Stimulated activated CD4-positive, alpha-beta T cell treated with anti-CD3 and anti-CD28 coated beads, Interleukin-12 subunit alpha, Interleukin-12 subunit beta, amount 100 ng/mL, for 48 hours (primary cell): ENCODE data around the gene WWC2.
A peak's percentile ranks its signal among the peaks of the same experiment; 100 is the strongest.

Source experiments
- DNase-seq, 3 donors: peaks; one replicate each; pipeline ENCODE4 v3.0.0-alpha.2; 2020; ENCODE audit warnings: low read depth in 2 of 3, low spot score in 1 of 3

WWC2 gene

DNA sequence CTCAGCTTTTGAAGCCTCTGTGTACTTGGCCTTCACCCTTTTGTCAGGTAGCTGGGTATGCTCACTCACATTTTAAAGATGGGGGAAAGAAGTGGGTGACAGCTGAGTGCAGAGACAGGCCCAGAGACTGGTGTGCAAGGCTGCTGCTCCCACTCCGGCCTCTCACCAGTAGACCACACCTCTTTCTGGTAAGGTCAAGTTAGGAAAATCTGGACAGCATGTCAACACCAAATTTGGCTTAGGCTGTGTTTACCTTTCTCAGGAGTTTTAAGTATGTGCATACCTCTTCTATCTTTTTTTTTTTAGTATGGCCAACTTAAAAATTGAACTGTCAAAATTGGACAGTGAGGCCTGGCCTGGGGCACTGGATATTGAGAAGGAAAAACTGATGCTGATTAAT, 154.4 kb downstream of the WWC2 start:
- DNase-seq = no peak

- no peak for DNase-seq
These were observed 155.1 kb downstream of the WWC2 start for GRCh38 chr4:183254162-183254561.

DNA sequence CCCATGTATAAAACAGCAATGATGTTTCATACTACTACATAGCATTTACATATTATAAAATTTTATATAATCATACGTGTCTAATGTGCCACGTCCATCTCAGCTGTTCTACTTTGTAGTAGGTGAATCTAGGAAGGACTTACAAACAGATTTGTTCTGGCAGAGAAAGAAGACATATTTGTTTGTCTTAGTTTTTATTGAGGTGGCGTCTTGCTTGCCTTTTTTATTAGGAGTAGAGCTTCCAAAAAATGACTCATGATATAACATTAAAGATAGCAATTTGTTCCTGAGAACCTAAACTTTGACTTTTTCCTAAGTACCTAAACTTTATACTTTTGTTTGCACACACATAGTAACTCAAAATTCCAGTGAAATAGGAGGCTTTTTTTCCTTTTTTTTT, 156.4 kb downstream of the WWC2 start:
- DNase-seq = no peak

- DNase-seq = no peak
These were observed 157.3 kb downstream of the WWC2 start for GRCh38 chr4:183256343-183256742.

- peak; percentile 18 to 23 (median 22) for DNase-seq
These were observed 157.8 kb downstream of the WWC2 start for GRCh38 chr4:183256756-183257385.

- no peak for DNase-seq
These were observed 158.8 kb downstream of the WWC2 start for GRCh38 chr4:183257808-183258207.

DNA sequence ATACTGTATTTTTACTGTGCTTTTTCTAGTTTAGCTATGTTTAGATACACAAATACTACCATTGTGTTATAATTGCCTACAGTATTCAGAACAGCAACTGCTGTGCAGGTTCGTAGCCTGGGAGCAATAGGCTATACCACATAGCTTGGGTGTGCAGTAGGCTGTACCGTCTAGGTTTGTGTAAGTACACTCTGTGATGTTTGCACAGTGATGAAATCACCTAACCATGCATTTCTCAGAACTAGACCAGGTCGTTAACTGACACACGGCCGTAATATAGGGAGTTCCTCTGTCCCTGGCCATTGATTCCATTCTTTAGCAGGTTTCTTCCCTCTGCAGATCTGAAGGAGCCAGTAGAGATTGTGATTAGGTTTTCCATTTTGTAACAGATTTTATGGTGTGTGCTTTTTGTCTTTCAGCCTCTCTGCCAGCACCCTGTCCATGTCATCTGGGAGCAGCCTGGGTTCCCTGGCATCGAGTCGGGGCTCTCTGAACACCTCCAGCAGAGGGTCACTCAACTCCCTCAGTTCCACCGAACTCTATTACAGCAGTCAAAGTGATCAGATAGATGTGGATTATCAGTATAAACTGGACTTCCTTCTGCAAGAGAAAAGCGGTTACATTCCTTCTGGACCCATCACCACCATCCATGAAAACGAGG, 161.6 kb downstream of the WWC2 start:
- no peak for DNase-seq

DNA sequence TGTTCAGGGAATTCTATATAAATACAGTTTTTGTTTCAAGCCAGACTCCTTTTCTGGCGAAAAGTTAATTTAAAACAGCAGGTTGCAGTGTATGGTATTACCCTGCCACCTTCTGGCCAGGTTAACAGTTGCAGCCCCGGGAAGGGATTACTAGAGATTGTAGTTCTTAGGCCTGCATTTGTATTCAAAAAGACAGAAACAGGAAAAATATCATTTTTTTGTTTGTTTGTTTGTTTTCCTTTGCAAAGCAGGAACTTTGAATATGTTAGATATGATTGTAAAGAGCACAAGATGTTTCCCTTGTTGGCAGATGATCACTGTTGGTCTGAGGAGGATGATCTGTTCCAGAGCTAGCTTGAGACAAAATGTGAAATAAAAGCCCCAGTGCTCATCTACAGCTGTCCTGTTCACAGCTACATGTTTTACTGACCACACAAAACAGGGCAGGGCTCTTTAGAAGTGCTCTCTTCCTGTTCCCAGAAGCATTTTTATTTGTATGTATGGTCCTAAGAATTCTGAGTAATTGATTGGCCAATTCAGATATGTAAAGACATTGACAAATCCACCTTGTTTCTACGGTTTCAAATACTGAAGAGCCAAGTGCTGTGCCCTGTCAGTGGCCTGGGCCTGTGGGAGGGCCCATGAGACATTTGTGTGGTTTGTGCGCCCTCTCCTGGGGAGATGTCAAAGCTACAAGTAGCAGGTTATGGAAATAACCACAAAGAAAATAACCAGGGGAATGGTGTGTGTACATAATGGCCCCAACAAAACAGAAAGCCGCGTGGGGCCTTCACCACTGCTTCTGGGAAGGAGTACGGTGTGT, 163.1 kb downstream of the WWC2 start:
- peak; percentile 71 to 78 (median 74) for DNase-seq

DNA sequence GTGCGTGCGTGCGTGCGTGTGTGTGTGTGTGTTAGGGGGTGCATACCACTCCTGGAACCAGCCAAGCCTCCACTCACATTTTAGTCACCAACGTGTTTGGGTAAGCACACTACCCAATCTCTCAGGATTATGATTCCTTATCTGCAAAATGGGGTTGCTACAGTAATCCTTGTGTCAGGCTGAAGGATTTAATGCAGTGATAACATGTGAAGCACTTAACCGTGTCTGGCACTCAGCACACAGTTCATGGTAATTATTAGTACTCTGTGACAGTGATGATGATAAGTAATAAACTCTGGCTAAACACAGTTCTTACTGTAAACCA, 163.7 kb downstream of the WWC2 start:
- no peak for DNase-seq

DNA sequence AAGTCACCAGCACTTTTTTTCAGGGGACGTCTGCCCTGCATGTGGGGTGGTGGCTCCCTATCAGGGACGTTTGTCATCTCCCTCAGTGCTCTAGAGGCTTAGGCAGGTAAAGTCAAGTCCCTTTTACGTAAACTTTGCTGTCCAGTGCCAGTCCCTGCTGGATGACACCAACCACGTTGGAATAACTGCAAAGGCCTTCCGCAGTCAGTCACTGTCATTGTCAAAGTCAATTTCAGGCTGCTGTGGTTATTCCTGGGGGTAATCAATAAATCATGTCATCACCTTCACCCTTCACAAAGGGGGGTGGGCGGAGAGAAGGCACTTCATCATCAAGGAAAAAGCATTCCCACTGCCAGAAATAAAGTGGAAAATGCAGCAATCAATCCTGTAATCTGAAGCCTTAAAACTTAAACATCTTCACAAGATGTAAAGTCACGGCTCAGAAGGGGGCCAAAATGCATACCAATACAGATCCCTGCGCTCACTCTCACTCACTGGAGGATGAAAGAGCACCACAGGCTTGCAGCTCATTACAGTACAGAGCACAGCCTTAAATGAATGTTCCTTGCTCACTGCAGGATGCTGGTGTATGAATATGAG, 164.8 kb downstream of the WWC2 start:
- no peak for DNase-seq

- no peak for DNase-seq
These were observed 165.6 kb downstream of the WWC2 start for GRCh38 chr4:183264614-183265013.

DNA sequence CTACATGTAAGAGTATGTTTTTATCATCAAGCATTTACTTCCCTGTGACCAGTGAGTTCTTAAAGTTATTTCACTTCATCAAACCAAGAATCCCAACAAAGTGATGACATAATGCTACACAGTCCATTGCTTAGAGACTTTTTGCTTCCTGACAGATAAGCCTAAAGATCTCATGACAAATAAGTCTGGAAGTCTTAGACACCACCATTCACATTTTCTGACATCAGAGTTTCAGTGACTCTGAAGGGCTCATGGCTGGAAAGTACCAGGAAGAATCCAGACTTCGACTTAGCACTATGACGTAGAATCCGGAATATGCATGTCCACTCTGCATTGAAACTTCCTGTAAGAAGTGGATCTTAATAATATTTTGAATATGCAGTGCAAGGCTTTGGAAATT, 167.3 kb downstream of the WWC2 start:
- DNase-seq = no peak

DNA sequence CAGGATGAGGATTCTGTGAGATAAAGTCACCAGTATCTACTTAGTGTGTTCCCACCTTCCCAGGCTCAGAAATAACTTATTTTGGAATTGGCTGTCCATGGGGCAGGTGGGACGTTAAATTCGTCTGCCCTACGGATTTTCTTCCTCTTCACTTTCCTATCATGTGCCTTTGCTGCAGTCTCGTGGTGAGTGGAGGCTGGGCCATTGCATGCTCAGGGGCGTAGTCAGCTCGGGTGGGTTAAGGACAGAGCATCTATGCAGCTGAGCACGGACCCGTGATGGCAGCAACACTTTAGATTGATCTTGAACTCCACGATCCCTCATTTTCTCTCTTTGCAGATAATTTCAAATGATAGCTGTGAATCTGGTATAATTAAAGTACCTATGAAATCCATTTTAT, 169.5 kb downstream of the WWC2 start:
- DNase-seq = no peak

DNA sequence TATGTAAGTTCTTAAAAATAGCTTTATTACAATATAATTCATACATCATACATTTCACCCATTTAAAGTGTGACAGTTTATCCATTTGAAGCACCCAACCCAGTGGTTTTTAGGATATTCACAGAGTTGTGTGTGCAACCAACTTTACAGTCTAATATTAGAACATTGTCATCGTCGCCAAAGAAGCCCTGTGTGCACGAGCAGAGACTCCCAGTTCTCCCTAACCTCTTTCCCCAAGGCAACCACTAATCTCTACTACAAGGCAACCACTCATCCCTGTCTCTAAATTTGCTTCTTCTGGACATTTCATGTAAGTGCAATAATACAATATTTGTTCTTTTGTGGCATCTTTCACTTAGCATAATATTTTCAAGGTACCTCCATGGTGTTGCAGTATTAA, 173.3 kb downstream of the WWC2 start:
- no peak for DNase-seq

- no peak for DNase-seq
These were observed 177.0 kb downstream of the WWC2 start for GRCh38 chr4:183276106-183276505.

GRCh38 chr4:183284258-183284785, 185.3 kb downstream of the WWC2 start:
- no peak for DNase-seq

DNA sequence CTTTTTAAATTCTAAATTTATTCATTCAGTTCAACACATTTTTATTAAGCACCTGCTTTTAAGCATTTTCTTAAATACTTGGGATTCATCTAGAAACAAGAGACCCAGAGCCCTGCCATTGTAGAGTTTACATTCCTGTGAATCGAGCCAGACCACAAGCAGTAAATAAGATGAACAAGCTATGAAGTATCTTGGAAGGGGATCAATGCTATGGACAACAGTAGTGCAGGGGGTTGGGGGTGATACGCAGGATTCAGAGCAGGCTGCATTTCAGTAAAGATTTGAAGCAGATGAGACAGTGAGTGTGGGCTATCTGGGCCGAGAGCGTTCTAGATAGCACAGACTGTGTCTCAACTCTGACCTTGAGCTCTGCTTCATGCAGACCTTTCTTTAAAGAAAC, 185.9 kb downstream of the WWC2 start:
- no peak for DNase-seq

DNA sequence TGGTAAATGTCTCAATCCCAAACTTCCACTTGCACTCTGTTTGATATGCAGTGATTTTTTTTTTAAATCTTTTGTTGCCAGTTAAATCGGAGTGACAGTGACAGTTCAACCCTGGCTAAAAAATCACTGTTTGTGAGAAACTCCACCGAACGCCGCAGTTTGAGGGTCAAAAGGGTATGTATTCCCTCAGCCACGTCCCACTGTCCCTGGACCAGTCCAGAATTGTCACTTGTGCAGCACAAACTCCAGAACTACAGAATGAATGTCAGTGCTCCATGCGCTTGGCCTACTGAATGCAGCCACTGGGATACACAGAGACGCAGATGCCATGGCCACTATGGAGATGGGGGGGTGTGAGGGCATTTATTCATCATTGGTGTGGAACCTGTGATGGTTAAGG, 186.8 kb downstream of the WWC2 start:
- DNase-seq = no peak

DNA sequence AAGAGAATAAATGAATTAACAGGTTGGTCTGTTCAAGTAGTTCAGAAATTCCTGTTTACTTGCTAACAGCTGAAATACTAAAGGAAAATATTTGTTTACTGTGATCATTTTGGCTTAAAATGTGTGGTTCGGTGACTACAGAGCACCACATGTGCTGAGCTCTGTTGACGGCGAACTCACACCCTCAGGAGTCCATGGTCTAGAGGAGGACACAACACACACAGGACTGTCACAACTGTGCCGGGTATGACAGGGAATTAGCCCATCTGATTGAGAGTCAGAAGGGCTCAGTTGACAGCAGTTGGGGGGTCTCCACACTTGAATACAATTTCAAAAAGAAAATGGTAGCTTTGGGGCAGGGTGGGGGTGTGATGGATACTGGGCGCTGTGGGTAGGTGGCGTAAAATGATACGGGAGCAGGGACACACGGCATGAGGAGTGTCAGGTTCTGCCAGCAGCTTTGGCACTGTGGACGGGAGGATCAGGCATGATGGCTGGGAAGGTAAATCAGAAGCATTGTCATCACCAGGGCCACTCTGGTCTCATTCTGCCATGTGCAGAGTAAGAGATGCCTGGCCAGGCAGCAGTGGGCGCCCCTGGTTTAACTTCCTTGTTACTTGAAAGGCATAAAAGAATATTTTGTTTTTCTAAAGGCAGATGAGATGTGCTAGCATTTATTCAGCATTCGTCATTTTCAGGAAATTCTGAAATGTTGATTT, 187.7 kb downstream of the WWC2 start:
- DNase-seq = no peak

- no peak for DNase-seq
These were observed 188.2 kb downstream of the WWC2 start for GRCh38 chr4:183287309-183287659.

DNA sequence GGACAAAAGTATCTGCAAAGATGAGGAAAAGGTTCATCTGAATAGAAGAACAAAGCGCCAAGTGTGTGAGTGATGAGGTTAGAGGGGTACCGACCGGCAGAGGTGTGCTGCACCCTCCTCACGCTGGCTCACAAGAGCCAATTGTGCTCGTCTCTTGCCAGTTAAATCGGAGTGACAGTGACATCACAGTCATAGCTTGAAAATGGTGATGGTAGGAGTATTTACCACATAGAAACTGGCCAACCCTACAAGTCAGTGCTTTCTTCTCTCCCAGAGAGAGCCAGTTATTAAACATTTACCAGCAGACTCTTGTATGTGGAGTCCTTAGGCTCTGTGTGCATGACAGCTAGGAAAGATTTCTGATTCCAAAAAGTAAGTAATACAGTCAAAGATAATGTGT, 188.6 kb downstream of the WWC2 start:
- DNase-seq = no peak
